ENCODE measurements around the gene CA12. TPM values are rescaled to one million over a fixed set of nuclear protein-coding genes. Genes with fewer than 3 reads are reported as not detected.

Gene CA12
- total and polyA plus RNA-seq, 9 of the 15 experiments (the other 6 are each of a cell fraction or from before 2014, with no cell fraction given), result 0.01 to 0.78 (median 0.15) TPM; not detected in 1

DNA sequence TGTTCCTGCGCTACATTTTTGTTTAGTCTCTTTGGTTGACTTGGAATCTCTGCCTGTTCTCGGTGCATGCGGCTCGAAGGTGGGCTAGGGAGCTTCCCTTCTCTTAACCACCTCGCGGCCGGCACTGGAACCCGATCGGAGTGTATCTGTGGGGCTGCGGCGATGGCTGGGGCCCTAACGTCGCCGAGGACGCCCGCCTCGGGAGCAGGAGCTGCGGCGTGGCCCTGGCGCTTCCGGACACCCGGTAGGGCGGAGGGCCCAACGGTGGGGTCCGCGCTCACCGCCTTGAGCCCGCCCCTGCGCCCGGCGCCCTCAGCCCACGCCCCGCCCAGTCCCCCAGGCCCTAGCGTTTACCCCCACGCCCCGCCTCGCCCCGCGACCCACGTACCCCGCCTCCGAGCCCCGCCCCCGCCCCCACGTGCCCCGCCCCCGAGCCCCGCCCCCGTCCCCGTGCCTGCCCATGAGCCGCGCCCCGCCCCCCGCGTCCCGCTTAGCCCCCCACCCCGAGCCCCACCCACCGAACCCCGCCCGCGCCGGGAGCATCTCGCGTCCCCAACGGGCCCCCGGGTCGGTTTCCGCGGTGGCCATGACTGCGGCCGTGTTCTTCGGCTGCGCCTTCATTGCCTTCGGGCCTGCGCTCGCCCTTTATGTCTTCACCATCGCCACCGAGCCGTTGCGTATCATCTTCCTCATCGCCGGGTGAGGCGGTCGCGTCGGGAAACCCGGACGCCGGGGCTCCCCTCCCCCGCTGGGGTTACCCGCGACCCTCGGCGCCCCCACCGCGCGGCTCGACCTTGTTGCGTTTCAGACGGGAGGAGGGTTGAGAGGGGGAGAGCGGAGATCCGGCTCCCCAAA, 104.4 kb downstream of the CA12 start, which contains the start of gene APH1B (continued):
- TF ChIP-seq, protein P1, sequence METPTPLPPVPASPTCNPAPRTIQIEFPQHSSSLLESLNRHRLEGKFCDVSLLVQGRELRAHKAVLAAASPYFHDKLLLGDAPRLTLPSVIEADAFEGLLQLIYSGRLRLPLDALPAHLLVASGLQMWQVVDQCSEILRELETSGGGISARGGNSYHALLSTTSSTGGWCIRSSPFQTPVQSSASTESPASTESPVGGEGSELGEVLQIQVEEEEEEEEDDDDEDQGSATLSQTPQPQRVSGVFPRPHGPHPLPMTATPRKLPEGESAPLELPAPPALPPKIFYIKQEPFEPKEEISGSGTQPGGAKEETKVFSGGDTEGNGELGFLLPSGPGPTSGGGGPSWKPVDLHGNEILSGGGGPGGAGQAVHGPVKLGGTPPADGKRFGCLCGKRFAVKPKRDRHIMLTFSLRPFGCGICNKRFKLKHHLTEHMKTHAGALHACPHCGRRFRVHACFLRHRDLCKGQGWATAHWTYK (CRISPR knock-in tag; IDR thresholded peaks at IDR 0.05), result peak; percentile 73; the same call in 1 of the 2 replicates
- TF ChIP-seq ZNF253 (CRISPR knock-in tag; conservative IDR thresholded peaks at IDR 0.05) (no peak), ZNF551 (CRISPR knock-in tag; IDR thresholded peaks at IDR 0.05) (no peak), XRCC4 (IDR thresholded peaks at IDR 0.05; ENCODE audit: extremely low read depth, insufficient read depth, insufficient read length) (no peak), TBP (optimal IDR thresholded peaks at IDR 0.05; ENCODE audit: low read depth, low read length) (peak; percentile 59), MED1 (CRISPR knock-in tag; IDR thresholded peaks at IDR 0.05; ENCODE audit: borderline replicate concordance) (no peak), KAT8 (IDR thresholded peaks at IDR 0.05; ENCODE audit: low read depth) (no peak), ZNF76 (CRISPR knock-in tag; IDR thresholded peaks at IDR 0.05; ENCODE audit: borderline replicate concordance) (no peak), PHB (CRISPR knock-in tag; IDR thresholded peaks at IDR 0.05) (no peak), TCFL5 (CRISPR knock-in tag; conservative IDR thresholded peaks at IDR 0.05) (no peak), FOXP1 (CRISPR knock-in tag; IDR thresholded peaks at IDR 0.05) (no peak), ZNF830 (CRISPR knock-in tag; IDR thresholded peaks at IDR 0.05) (0 out of 2 replicates have a peak, but pooled peaks have one; percentile 13), ZNF583 (CRISPR knock-in tag; IDR thresholded peaks at IDR 0.05) (no peak), ZNF41 (CRISPR knock-in tag; conservative IDR thresholded peaks at IDR 0.05) (no peak), ELF2 (CRISPR knock-in tag; IDR thresholded peaks at IDR 0.05) (peak; percentile 22; the same call in 1 of the 2 replicates), SRSF7 (optimal IDR thresholded peaks at IDR 0.05; ENCODE audit: low read depth, low read length) (no peak), ZNF23 (CRISPR knock-in tag; IDR thresholded peaks at IDR 0.05) (no peak)
- TF ChIP-seq, protein P2, sequence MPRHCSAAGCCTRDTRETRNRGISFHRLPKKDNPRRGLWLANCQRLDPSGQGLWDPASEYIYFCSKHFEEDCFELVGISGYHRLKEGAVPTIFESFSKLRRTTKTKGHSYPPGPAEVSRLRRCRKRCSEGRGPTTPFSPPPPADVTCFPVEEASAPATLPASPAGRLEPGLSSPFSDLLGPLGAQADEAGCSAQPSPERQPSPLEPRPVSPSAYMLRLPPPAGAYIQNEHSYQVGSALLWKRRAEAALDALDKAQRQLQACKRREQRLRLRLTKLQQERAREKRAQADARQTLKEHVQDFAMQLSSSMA (CRISPR knock-in tag; IDR thresholded peaks at IDR 0.05), result 0 out of 2 replicates have a peak, but pooled peaks have one; percentile 44
- TF ChIP-seq, protein P3, sequence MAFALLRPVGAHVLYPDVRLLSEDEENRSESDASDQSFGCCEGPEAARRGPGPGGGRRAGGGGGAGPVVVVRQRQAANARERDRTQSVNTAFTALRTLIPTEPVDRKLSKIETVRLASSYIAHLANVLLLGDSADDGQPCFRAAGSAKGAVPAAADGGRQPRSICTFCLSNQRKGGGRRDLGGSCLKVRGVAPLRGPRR (CRISPR knock-in tag; IDR thresholded peaks at IDR 0.05), result no peak
- TF ChIP-seq, protein P4, sequence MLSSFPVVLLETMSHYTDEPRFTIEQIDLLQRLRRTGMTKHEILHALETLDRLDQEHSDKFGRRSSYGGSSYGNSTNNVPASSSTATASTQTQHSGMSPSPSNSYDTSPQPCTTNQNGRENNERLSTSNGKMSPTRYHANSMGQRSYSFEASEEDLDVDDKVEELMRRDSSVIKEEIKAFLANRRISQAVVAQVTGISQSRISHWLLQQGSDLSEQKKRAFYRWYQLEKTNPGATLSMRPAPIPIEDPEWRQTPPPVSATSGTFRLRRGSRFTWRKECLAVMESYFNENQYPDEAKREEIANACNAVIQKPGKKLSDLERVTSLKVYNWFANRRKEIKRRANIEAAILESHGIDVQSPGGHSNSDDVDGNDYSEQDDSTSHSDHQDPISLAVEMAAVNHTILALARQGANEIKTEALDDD (IDR thresholded peaks at IDR 0.05), result no peak
- TF ChIP-seq, protein P5, sequence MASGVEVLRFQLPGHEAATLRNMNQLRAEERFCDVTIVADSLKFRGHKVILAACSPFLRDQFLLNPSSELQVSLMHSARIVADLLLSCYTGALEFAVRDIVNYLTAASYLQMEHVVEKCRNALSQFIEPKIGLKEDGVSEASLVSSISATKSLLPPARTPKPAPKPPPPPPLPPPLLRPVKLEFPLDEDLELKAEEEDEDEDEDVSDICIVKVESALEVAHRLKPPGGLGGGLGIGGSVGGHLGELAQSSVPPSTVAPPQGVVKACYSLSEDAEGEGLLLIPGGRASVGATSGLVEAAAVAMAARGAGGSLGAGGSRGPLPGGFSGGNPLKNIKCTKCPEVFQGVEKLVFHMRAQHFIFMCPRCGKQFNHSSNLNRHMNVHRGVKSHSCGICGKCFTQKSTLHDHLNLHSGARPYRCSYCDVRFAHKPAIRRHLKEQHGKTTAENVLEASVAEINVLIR (CRISPR knock-in tag; IDR thresholded peaks at IDR 0.05), result no peak
- TF ChIP-seq, protein P6, sequence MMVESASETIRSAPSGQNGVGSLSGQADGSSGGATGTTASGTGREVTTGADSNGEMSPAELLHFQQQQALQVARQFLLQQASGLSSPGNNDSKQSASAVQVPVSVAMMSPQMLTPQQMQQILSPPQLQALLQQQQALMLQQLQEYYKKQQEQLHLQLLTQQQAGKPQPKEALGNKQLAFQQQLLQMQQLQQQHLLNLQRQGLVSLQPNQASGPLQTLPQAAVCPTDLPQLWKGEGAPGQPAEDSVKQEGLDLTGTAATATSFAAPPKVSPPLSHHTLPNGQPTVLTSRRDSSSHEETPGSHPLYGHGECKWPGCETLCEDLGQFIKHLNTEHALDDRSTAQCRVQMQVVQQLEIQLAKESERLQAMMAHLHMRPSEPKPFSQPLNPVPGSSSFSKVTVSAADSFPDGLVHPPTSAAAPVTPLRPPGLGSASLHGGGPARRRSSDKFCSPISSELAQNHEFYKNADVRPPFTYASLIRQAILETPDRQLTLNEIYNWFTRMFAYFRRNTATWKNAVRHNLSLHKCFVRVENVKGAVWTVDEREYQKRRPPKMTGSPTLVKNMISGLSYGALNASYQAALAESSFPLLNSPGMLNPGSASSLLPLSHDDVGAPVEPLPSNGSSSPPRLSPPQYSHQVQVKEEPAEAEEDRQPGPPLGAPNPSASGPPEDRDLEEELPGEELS (CRISPR knock-in tag; IDR thresholded peaks at IDR 0.05; ENCODE audit: borderline replicate concordance), result no peak
